Sigmoid colon (tissue), 4 donors: ENCODE results near the gene CASZ1.

Source experiments
- EP300 ChIP-seq, 4 donors: sonication (generic); formaldehyde crosslinking; IDR thresholded peaks; one replicate each; pipeline ENCODE4 v1.6.1; 2017; ENCODE audit warnings: antibody characterized with exemption in 4 of 4
- POLR2A ChIP-seq, 2 donors: fragments of 450-650 bp; IDR thresholded peaks; one replicate each; pipeline ENCODE4 v1.6.1; 2016; ENCODE audit warnings: antibody characterized with exemption in 2 of 2, mild to moderate bottlenecking in 2 of 2, moderate library complexity in 2 of 2
- POLR2AphosphoS5 ChIP-seq, 4 donors: sonication (generic); formaldehyde crosslinking; IDR thresholded peaks; one replicate each; pipeline ENCODE4 v1.6.1; 2017; ENCODE audit warnings: antibody characterized with exemption in 4 of 4
- TF ChIP-seq, protein P1 (sequence below), 4 experiments: fragments of 450-650 bp in 3 of 4; fragments of 200-600 bp in 1 of 4; IDR thresholded peaks; one replicate each; pipeline ENCODE4 v1.5.1; 2016 to 2019; ENCODE audit warnings: antibody characterized with exemption in 4 of 4, mild to moderate bottlenecking in 3 of 4, moderate library complexity in 2 of 4

DNA sequence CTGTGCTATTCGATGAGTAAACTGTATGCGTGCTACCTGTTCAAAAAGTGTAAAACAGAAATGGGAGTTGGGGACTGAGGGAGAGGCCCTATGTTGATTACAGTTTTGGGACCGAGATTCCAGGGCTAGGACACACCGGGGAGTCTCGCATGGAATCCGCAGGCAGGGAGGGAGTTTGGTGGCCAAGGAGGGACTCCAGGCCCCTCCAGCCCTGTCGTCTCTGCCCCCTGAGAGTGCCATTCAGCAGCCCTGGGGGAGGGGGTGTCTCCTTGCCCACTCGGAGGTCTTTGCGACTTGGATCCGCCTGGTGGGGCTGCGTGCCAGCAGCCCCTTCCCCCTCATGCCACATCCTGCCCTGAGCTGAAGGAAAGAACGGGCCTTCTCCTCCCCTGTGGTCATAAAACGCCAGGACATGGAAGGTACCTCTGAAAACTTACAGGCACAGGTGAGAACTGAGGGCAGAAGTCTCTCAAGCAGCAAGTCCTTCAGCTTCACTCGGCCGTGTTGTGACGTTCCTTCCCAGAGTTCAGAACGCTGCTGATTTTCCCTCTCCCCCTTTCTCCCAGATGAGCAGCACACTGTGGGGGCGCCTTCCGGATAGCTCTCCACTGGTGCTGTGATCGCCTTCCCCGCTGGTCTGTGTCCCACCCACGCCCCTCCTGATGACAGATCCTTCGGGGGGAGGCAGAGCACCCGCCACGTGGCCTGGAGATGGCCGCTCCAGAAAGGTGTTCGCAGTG lies 180.3 kb downstream of the CASZ1 start:
- TF ChIP-seq POLR2A (IDR thresholded peaks at IDR 0.05) = no peak
- TF ChIP-seq, protein P1, sequence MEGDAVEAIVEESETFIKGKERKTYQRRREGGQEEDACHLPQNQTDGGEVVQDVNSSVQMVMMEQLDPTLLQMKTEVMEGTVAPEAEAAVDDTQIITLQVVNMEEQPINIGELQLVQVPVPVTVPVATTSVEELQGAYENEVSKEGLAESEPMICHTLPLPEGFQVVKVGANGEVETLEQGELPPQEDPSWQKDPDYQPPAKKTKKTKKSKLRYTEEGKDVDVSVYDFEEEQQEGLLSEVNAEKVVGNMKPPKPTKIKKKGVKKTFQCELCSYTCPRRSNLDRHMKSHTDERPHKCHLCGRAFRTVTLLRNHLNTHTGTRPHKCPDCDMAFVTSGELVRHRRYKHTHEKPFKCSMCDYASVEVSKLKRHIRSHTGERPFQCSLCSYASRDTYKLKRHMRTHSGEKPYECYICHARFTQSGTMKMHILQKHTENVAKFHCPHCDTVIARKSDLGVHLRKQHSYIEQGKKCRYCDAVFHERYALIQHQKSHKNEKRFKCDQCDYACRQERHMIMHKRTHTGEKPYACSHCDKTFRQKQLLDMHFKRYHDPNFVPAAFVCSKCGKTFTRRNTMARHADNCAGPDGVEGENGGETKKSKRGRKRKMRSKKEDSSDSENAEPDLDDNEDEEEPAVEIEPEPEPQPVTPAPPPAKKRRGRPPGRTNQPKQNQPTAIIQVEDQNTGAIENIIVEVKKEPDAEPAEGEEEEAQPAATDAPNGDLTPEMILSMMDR (IDR thresholded peaks at IDR 0.05) = no peak
- TF ChIP-seq POLR2AphosphoS5 (IDR thresholded peaks at IDR 0.05) = no peak
- TF ChIP-seq EP300 (IDR thresholded peaks at IDR 0.05) = no peak
